GM23338 (cell line): ENCODE measurements around the gene INPP4B.

Experiments
- CREB1 ChIP-seq: fragments of 250-450 bp; sonication (Bioruptor Pico); IDR thresholded peaks from 2 replicates; pipeline ENCODE4 v1.5.0; 2020; ENCODE audit warnings: low read depth, mild to moderate bottlenecking, moderate library complexity
- CTCF ChIP-seq, 2 experiments: fragments of 200-600 bp in 1 of 2; sonication (generic) in 1 of 2; conservative IDR thresholded peaks; 2 replicates each; pipeline versions ENCODE4 v1.5.1 to v1.6.1; 2016 to 2017; ENCODE audit warnings: antibody characterized with exemption in 2 of 2, low read depth in 2 of 2, mild to moderate bottlenecking in 2 of 2, moderate library complexity in 1 of 2
- ETS1 ChIP-seq: IDR thresholded peaks from 2 replicates; pipeline ENCODE4 v1.6.1; 2016; ENCODE audit warnings: antibody characterized with exemption
- EZH2 ChIP-seq: fragments of 200-600 bp; sonication (generic); IDR thresholded peaks from one replicate; pipeline ENCODE4 v1.8.0; 2017; ENCODE audit warnings: antibody characterized with exemption, mild to moderate bottlenecking, low read depth; ENCODE audit not compliant: unreplicated experiment
- EZH2phosphoT487 ChIP-seq: fragments of 200-600 bp; sonication (generic); IDR thresholded peaks from one replicate; pipeline ENCODE4 v1.8.1; 2018; ENCODE audit warnings: antibody characterized with exemption; ENCODE audit not compliant: unreplicated experiment
- JUNB ChIP-seq: IDR thresholded peaks from one replicate; pipeline ENCODE4 v1.6.1; 2016; ENCODE audit warnings: antibody characterized with exemption; ENCODE audit not compliant: unreplicated experiment
- NANOG ChIP-seq: IDR thresholded peaks from 2 replicates; pipeline ENCODE4 v1.6.1; 2016; ENCODE audit warnings: antibody characterized with exemption, borderline replicate concordance
- POLR2AphosphoS5 ChIP-seq: IDR thresholded peaks from 2 replicates; pipeline ENCODE4 v1.6.1; 2016; ENCODE audit warnings: antibody characterized with exemption, low read depth
- REST ChIP-seq: IDR thresholded peaks from one replicate; pipeline ENCODE4 v1.6.1; 2018; ENCODE audit warnings: antibody characterized with exemption; ENCODE audit not compliant: unreplicated experiment
- ZNF114 ChIP-seq: fragments of 250-450 bp; sonication (Bioruptor Pico); IDR thresholded peaks from 2 replicates; pipeline ENCODE4 v1.5.0; 2020; ENCODE audit warnings: mild to moderate bottlenecking, moderate library complexity
- ZNF331 ChIP-seq: fragments of 250-450 bp; sonication (Bioruptor Pico); IDR thresholded peaks from 2 replicates; pipeline ENCODE4 v1.5.0; 2020; ENCODE audit warnings: low read depth, mild to moderate bottlenecking, moderate library complexity
- ZNF462 ChIP-seq: fragments of 250-450 bp; sonication (Bioruptor Pico); IDR thresholded peaks from 2 replicates; pipeline ENCODE4 v1.5.0; 2020; ENCODE audit warnings: mild to moderate bottlenecking, moderate library complexity

GRCh38 chr4:142329313-142329712, 516.8 kb downstream of the INPP4B start:
- no peak for TF ChIP-seq EZH2
- TF ChIP-seq CTCF (conservative IDR thresholded peaks at IDR 0.05; ENCODE audit: low read depth in 2 of 2) = no peak
- TF ChIP-seq EZH2phosphoT487 = no peak
- TF ChIP-seq POLR2AphosphoS5 = no peak
- TF ChIP-seq REST = no peak
- no peak for TF ChIP-seq ZNF331 (CRISPR knock-in tag)
- no peak for TF ChIP-seq ETS1
- TF ChIP-seq ZNF114 (CRISPR knock-in tag) = no peak
- TF ChIP-seq CREB1 = no peak
- no peak for TF ChIP-seq JUNB
- TF ChIP-seq NANOG = no peak
- no peak for TF ChIP-seq ZNF462 (CRISPR knock-in tag)
